Measurements from ENCODE around the gene TNRC6B. TPM values are rescaled to one million over a fixed set of nuclear protein-coding genes. Genes with fewer than 3 reads are reported as not detected.

Gene TNRC6B
- total RNA-seq, 1 experiment from 2014 or later, result 58.1 TPM

GRCh38 chr22:40181323-40181722, 3.6 kb downstream of the TNRC6B start:
- no peak overlapping the region for H3T11ph ChIP-seq (ENCODE audit: low read length)
- no peak overlapping the region for H3K18ac ChIP-seq (ENCODE audit: insufficient read length, low read depth, low read length)
- no peak overlapping the region for H2BK12ac ChIP-seq (ENCODE audit: insufficient read length, low read depth, low read length)
- H3K9me3 ChIP-seq (ENCODE audit: control insufficient read depth, low read depth, low read length), result no peaks in the 10 kb centered on the region
- H3K27me3 Mint-ChIP-seq (ENCODE audit: low read depth), result no peaks in the 10 kb centered on the region
- H3K23ac ChIP-seq (ENCODE audit: insufficient read length, low read depth, low read length), result no peak overlapping the region
- no peak overlapping the region for H3K4me3 Mint-ChIP-seq
- no peak overlapping the region for H2BK5ac ChIP-seq (ENCODE audit: insufficient read length, low read length)
- no peak for DNase-seq
- peaks cover 66 to 68% of the 10 kb centered on the region in 2 experiments for H3K4me1 Mint-ChIP-seq
- no peak overlapping the region for H3K9ac ChIP-seq (ENCODE audit: extremely low read depth, insufficient read length, low read length)
- peaks cover 4 to 22% (median 12%) of the 10 kb centered on the region in 3 experiments; a peak in 6 of 7 replicates for H3K36me3 Mint-ChIP-seq (ENCODE audit: insufficient read depth in 1 of 3, low read depth in 3 of 3)
- H3K27ac ChIP-seq (ENCODE audit: insufficient read length, low read depth, low read length), result no peak overlapping the region
- no peak overlapping the region for H3K56ac ChIP-seq (ENCODE audit: insufficient read length, low read depth, low read length)
- no peaks in the 10 kb centered on the region for H3K27me3 ChIP-seq (ENCODE audit: insufficient read depth, low read length)
- H3K14ac ChIP-seq (ENCODE audit: insufficient read depth, low read length), result no peak overlapping the region
- H4K8ac ChIP-seq (replicated peaks; ENCODE audit: insufficient read length, low read depth, low read length), result no peak overlapping the region
- no peak overlapping the region for H3K27ac Mint-ChIP-seq
- H3K79me2 ChIP-seq (ENCODE audit: insufficient read depth, low read length), result peaks cover 64% of the 10 kb centered on the region
- no peak overlapping the region for H2AK5ac ChIP-seq (ENCODE audit: insufficient read length, low read length)
- H2AFZ ChIP-seq (ENCODE audit: low read length), result no peak overlapping the region
- peaks cover 12% of the 10 kb centered on the region for H3K23me2 ChIP-seq (ENCODE audit: insufficient read length, low read depth, low read length, poor library complexity, severe bottlenecking)
- H3K4me1 ChIP-seq (ENCODE audit: insufficient read depth, low read length), result peaks cover 9% of the 10 kb centered on the region; the same call in 1 of the 2 replicates
- TF ChIP-seq CTCF (conservative IDR thresholded peaks at IDR 0.05), result no peak
- WGBS (ENCODE audit: extremely low coverage, insufficient read length, low lambda C conversion rate), result no CpG with 5 or more reads among the region's 3 CpGs
- no peak overlapping the region for H2BK15ac ChIP-seq (ENCODE audit: low read depth, low read length)
- H3K4me2 ChIP-seq (ENCODE audit: insufficient read depth, insufficient read length, low read length), result no peak overlapping the region
- H3K4ac ChIP-seq (ENCODE audit: low read depth, low read length), result no peak overlapping the region
- peaks cover 2 to 3% of the 10 kb centered on the region in 2 experiments; a peak in 3 of 5 replicates for H3K9me3 Mint-ChIP-seq
- no peak overlapping the region for H2BK120ac ChIP-seq (ENCODE audit: low read depth, low read length, poor library complexity, severe bottlenecking)
- no peak overlapping the region for H4K91ac ChIP-seq (ENCODE audit: insufficient read length, low read depth, low read length)
- H4K5ac ChIP-seq (ENCODE audit: insufficient read length, low read depth, low read length), result no peak overlapping the region
- no peak overlapping the region for H2BK20ac ChIP-seq (ENCODE audit: low read depth, low read length, poor library complexity, severe bottlenecking)
- peaks cover 3% of the 10 kb centered on the region for H3K79me1 ChIP-seq (ENCODE audit: insufficient read depth, low read depth, low read length, poor library complexity, severe bottlenecking)
- H4K20me1 ChIP-seq (ENCODE audit: control insufficient read depth, insufficient read depth, insufficient read length), result no peaks in the 10 kb centered on the region

All from H9 (cell line).